MM.1S (cell line): Measurements from ENCODE around the gene BICC1.

Experiments used
- DNase-seq: peaks from one replicate; pipeline ENCODE4 v3.0.0-alpha.2; 2015
- H2AFZ ChIP-seq: fragments of 300-600 bp; sonication (generic); 2 replicates; pipeline ENCODE4 v1.6.0; 2016; ENCODE audit warnings: antibody characterized with exemption, low read length
- H3F3A ChIP-seq: fragments of 300-600 bp; sonication (generic); 2 replicates; pipeline ENCODE4 v1.6.1; 2016; ENCODE audit warnings: mild to moderate bottlenecking, antibody characterized with exemption, low read length, moderate library complexity, mixed read lengths; ENCODE audit not compliant: insufficient read depth
- H3K27ac ChIP-seq: fragments of 300-600 bp; sonication (generic); 2 replicates; pipeline ENCODE4 v1.5.1; 2016; ENCODE audit warnings: mild to moderate bottlenecking, low read length
- H3K27me3 ChIP-seq: fragments of 300-600 bp; sonication (generic); replicated peaks from 2 replicates; pipeline ENCODE4 v1.6.0; 2016; ENCODE audit warnings: low read length; ENCODE audit not compliant: insufficient read depth
- H3K36me3 ChIP-seq: fragments of 300-600 bp; sonication (generic); replicated peaks from 2 replicates; pipeline ENCODE4 v1.6.1; 2016; ENCODE audit warnings: mild to moderate bottlenecking, low read length, mixed read lengths; ENCODE audit not compliant: insufficient read depth
- H3K4me1 ChIP-seq: fragments of 300-600 bp; sonication (generic); 2 replicates; pipeline ENCODE4 v1.6.1; 2016; ENCODE audit warnings: low read length, mixed read lengths
- H3K4me2 ChIP-seq: fragments of 300-600 bp; sonication (generic); 2 replicates; pipeline ENCODE4 v1.6.0; 2016; ENCODE audit warnings: low read depth, low read length
- H3K4me3 ChIP-seq: fragments of 300-600 bp; sonication (generic); 2 replicates; pipeline ENCODE4 v1.5.1; 2016; ENCODE audit warnings: low read length, mixed read lengths
- H3K79me2 ChIP-seq: fragments of 300-600 bp; sonication (generic); 2 replicates; pipeline ENCODE4 v1.6.1; 2016; ENCODE audit warnings: mixed run types, low read length, mixed read lengths
- H3K9ac ChIP-seq: fragments of 300-600 bp; sonication (generic); 2 replicates; pipeline ENCODE4 v1.6.1; 2016; ENCODE audit warnings: low read length, mixed read lengths
- H3K9me2 ChIP-seq: fragments of 300-600 bp; sonication (generic); replicated peaks from 2 replicates; pipeline ENCODE4 v1.6.1; 2016; ENCODE audit warnings: mild to moderate bottlenecking, low read length, mixed read lengths; ENCODE audit not compliant: insufficient read depth
- H3K9me3 ChIP-seq: fragments of 300-600 bp; sonication (generic); replicated peaks from 2 replicates; pipeline ENCODE4 v1.6.1; 2016; ENCODE audit warnings: mild to moderate bottlenecking, low read length, mixed read lengths; ENCODE audit not compliant: insufficient read depth
- H4K20me1 ChIP-seq: fragments of 300-600 bp; sonication (generic); 2 replicates; pipeline ENCODE4 v1.6.1; 2016; ENCODE audit warnings: mild to moderate bottlenecking, low read length, moderate library complexity, mixed read lengths; ENCODE audit not compliant: insufficient read depth
- CTCF ChIP-seq: fragments of 300-600 bp; sonication (generic); IDR thresholded peaks from 2 replicates; pipeline ENCODE4 v1.5.1; 2016; ENCODE audit warnings: antibody characterized with exemption, low read length, mixed read lengths
- EZH2 ChIP-seq: fragments of 300-600 bp; sonication (generic); optimal IDR thresholded peaks from 2 replicates; pipeline ENCODE3; 2017; ENCODE audit warnings: low read depth, mild to moderate bottlenecking, antibody characterized with exemption, low read length, mixed read lengths
- EZH2phosphoT487 ChIP-seq: fragments of 300-600 bp; sonication (generic); IDR thresholded peaks from 2 replicates; pipeline ENCODE4 v1.6.1; 2018; ENCODE audit warnings: antibody characterized with exemption, low read length

BICC1 gene

DNA sequence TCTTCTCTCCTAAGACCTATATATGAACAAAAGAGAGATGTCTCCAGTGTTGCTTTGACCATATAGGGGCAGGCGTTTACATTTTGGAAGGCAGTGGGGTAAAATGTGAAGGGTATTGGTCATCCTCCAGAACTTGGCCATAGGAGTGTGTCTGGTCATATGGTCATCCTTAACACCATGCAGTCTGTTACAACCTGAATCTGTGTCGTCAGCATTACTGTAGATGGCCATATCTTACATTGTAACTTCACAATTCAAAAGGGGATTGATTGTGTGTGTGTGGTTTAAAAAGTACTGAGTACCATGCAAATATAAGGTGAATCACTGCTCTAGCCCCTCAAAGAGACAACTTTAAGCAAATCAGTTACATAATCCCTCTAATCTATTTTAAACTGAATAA, 311.7 kb downstream of the BICC1 start:
- Histone ChIP-seq H3K36me3 (no peaks in the 10 kb centered on the region), H3F3A (no peaks in the 10 kb centered on the region), H3K9me3 (no peaks in the 10 kb centered on the region), H4K20me1 (no peaks in the 10 kb centered on the region), H3K4me1 (no peaks in the 10 kb centered on the region), H2AFZ (no peak overlapping the region), H3K4me3 (no peak overlapping the region), H3K79me2 (no peaks in the 10 kb centered on the region), H3K4me2 (no peak overlapping the region), H3K27me3 (no peaks in the 10 kb centered on the region), H3K27ac (no peak overlapping the region), H3K9me2 (no peaks in the 10 kb centered on the region), H3K9ac (no peak overlapping the region)
- DNase-seq, result no peak
- no peak for TF ChIP-seq CTCF
- no peak for TF ChIP-seq EZH2phosphoT487
- TF ChIP-seq EZH2, result no peak

GRCh38 chr10:58826694-58827093, 314.0 kb downstream of the BICC1 start:
- no peaks in the 10 kb centered on the region for H3K9me2 ChIP-seq
- H3K4me1 ChIP-seq, result no peaks in the 10 kb centered on the region
- H3K4me2 ChIP-seq, result no peak overlapping the region
- H3K79me2 ChIP-seq, result no peaks in the 10 kb centered on the region
- H3K27ac ChIP-seq, result no peak overlapping the region
- no peak overlapping the region for H3K4me3 ChIP-seq
- H3K9ac ChIP-seq, result no peak overlapping the region
- no peaks in the 10 kb centered on the region for H3F3A ChIP-seq
- no peak for DNase-seq
- H3K36me3 ChIP-seq, result no peaks in the 10 kb centered on the region
- TF ChIP-seq CTCF (no peak), EZH2phosphoT487 (no peak), EZH2 (no peak)
- H3K27me3 ChIP-seq, result no peaks in the 10 kb centered on the region
- H3K9me3 ChIP-seq, result no peaks in the 10 kb centered on the region
- H4K20me1 ChIP-seq, result no peaks in the 10 kb centered on the region
- H2AFZ ChIP-seq, result no peak overlapping the region

- no peaks in the 10 kb centered on the region for H3K4me1 ChIP-seq
- TF ChIP-seq EZH2 (no peak), EZH2phosphoT487 (no peak), CTCF (no peak)
- no peak overlapping the region for H2AFZ ChIP-seq
- no peak overlapping the region for H3K27ac ChIP-seq
- DNase-seq, result no peak
- H3F3A ChIP-seq, result no peaks in the 10 kb centered on the region
- no peak overlapping the region for H3K9ac ChIP-seq
- no peaks in the 10 kb centered on the region for H3K36me3 ChIP-seq
- H3K27me3 ChIP-seq, result no peaks in the 10 kb centered on the region
- H3K79me2 ChIP-seq, result no peaks in the 10 kb centered on the region
- no peaks in the 10 kb centered on the region for H3K9me2 ChIP-seq
- H4K20me1 ChIP-seq, result no peaks in the 10 kb centered on the region
- H3K4me2 ChIP-seq, result no peak overlapping the region
- H3K4me3 ChIP-seq, result no peak overlapping the region
- no peaks in the 10 kb centered on the region for H3K9me3 ChIP-seq
Measured at GRCh38 chr10:58827381-58827780, 314.7 kb downstream of the BICC1 start.
